Upper lobe of left lung (tissue), 4 donors: ENCODE measurements around the gene CST8.

Source experiments
- EP300 ChIP-seq, 4 donors: sonication (generic); formaldehyde crosslinking; IDR thresholded peaks; one replicate each; pipeline ENCODE4 v1.5.1; 2017; ENCODE audit warnings: antibody characterized with exemption in 4 of 4, control low read depth in 2 of 4
- POLR2A ChIP-seq, 4 donors: fragments of 450-650 bp; IDR thresholded peaks; one replicate each; pipeline ENCODE4 v1.5.1; 2016 to 2017; ENCODE audit warnings: antibody characterized with exemption in 4 of 4, mild to moderate bottlenecking in 2 of 4
- TF ChIP-seq, protein P1 (sequence below), 6 experiments: fragments of 450-650 bp in 4 of 6; fragments of 200-600 bp in 2 of 6; sonication (generic) in 2 of 6; IDR thresholded peaks; one replicate each; pipeline ENCODE4 v1.5.1; 2016 to 2019; ENCODE audit warnings: antibody characterized with exemption in 6 of 6

DNA sequence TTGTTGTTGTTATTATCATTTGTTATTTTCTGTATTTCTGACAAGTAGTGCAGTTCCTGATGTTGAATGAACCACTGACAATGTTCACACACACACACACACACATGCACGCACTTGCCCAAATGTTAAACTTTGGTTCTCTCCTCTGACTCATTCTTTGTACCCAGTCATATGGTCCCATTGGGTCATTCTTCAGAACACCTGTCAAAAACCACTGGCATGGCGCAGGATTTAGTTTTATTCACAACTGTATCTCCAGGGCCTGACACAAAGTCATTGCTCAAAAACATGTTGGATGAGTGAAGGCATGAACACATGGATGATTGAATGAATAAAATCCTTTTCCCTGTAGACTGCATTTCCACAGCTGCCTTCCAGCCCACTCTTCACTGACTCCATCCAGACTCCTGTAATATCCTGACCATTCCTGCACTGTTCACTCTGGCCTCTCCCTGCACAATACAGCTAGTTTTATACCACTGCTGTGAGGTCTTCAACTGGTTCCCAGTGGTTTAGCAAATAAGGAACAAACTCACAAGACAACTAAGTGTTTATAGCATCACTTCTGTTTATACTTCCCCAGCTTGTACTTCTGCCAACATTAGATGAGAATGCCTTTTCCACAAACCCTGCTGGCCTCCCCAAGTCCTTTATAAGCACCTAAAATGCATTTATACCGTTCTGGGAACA is 31.3 kb upstream of the CST8 start:
- TF ChIP-seq, protein P1, sequence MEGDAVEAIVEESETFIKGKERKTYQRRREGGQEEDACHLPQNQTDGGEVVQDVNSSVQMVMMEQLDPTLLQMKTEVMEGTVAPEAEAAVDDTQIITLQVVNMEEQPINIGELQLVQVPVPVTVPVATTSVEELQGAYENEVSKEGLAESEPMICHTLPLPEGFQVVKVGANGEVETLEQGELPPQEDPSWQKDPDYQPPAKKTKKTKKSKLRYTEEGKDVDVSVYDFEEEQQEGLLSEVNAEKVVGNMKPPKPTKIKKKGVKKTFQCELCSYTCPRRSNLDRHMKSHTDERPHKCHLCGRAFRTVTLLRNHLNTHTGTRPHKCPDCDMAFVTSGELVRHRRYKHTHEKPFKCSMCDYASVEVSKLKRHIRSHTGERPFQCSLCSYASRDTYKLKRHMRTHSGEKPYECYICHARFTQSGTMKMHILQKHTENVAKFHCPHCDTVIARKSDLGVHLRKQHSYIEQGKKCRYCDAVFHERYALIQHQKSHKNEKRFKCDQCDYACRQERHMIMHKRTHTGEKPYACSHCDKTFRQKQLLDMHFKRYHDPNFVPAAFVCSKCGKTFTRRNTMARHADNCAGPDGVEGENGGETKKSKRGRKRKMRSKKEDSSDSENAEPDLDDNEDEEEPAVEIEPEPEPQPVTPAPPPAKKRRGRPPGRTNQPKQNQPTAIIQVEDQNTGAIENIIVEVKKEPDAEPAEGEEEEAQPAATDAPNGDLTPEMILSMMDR (IDR thresholded peaks at IDR 0.05) = no peak
- TF ChIP-seq EP300 (IDR thresholded peaks at IDR 0.05) = no peak
- no peak for TF ChIP-seq POLR2A (IDR thresholded peaks at IDR 0.05)
